B cell (primary cell): Measurements from ENCODE around the gene ANTXR1. TPM values are rescaled to one million over a fixed set of nuclear protein-coding genes. Genes with fewer than 3 reads are reported as not detected.

Experiments used
- ATAC-seq: fragments of 200-7000 bp; cut with Tn5 transposase; one replicate; pipeline ENCODE4 v1.10.0; 2021; ENCODE audit warnings: low read depth, mild to moderate bottlenecking, moderate number of reproducible peaks, moderate library complexity
- CTCF ChIA-PET: fragments of 350-600 bp; sonication (Branson Sonifier 250); formaldehyde crosslinking; loops from one replicate; lab custom pipeline; 2021; ENCODE audit warnings: antibody characterized with exemption, inconsistent platforms; lab: Charles Lee
- POLR2A ChIA-PET: fragments of 350-600 bp; sonication (Branson Sonifier 250); formaldehyde crosslinking; loops from one replicate; lab custom pipeline; 2021; ENCODE audit warnings: antibody characterized with exemption; lab: Charles Lee
- DNase-seq: peaks from one replicate; pipeline ENCODE4 v3.0.0; 2013
- H2AFZ ChIP-seq: 2 replicates; pipeline ENCODE4 v1.6.1; 2012; ENCODE audit warnings: mild to moderate bottlenecking, low read depth, low read length; ENCODE audit not compliant: insufficient read depth, poor library complexity, severe bottlenecking
- H3K27ac ChIP-seq, 2 donors: 1 replicate in 1 of 2; 2 replicates in 1 of 2; pipeline ENCODE4 v1.5.1; 2012 to 2013; ENCODE audit warnings: low read length in 2 of 2, mild to moderate bottlenecking in 2 of 2, moderate library complexity in 1 of 2
- H3K27me3 ChIP-seq, 4 experiments: fragments of 200-600 bp in 1 of 4; sonication (generic) in 1 of 4; replicated peaks in 1 of 4; 1 replicate in 2 of 4; 2 replicates in 2 of 4; pipeline versions ENCODE4 v1.6.1 to v1.7.0; 2013 to 2016; ENCODE audit warnings: low read length in 3 of 4, mild to moderate bottlenecking in 2 of 4, mixed read lengths in 1 of 4, moderate library complexity in 1 of 4; ENCODE audit not compliant: insufficient read depth in 4 of 4, control insufficient read depth in 3 of 4; ENCODE audit errors: control extremely low read depth in 1 of 4
- H3K36me3 ChIP-seq, 2 experiments: replicated peaks in 1 of 2; 1 replicate in 1 of 2; 2 replicates in 1 of 2; pipeline versions ENCODE4 v1.6.1 to v1.7.1; 2013; ENCODE audit warnings: low read length in 1 of 2; ENCODE audit not compliant: insufficient read depth in 2 of 2, control insufficient read depth in 1 of 2; ENCODE audit errors: control extremely low read depth in 1 of 2, extremely low read depth in 1 of 2
- H3K4me1 ChIP-seq, 2 donors: fragments of 200-600 bp in 1 of 2; sonication (generic) in 1 of 2; 1 replicate in 1 of 2; 2 replicates in 1 of 2; pipeline versions ENCODE4 v1.5.1 to v1.6.1; 2013 to 2017; ENCODE audit warnings: low read length in 2 of 2; ENCODE audit not compliant: control insufficient read depth in 2 of 2, insufficient read depth in 2 of 2
- H3K4me2 ChIP-seq: replicated peaks from 2 replicates; pipeline ENCODE3; 2012; ENCODE audit warnings: mild to moderate bottlenecking, low read depth, low read length; ENCODE audit not compliant: poor library complexity, severe bottlenecking
- H3K4me3 ChIP-seq, 5 experiments: fragments of 200-600 bp in 1 of 5; sonication (generic) in 1 of 5; 1 replicate in 3 of 5; 2 replicates in 2 of 5; pipeline versions ENCODE4 v1.5.1 to v1.7.0; 2011 to 2016; ENCODE audit warnings: low read length in 4 of 5, mild to moderate bottlenecking in 4 of 5, low read depth in 2 of 5, control low read depth in 1 of 5, moderate library complexity in 1 of 5; ENCODE audit not compliant: insufficient read depth in 1 of 5; ENCODE audit errors: control extremely low read depth in 1 of 5, extremely low read depth in 1 of 5
- H3K79me2 ChIP-seq: fragments of 200-600 bp; sonication (generic); one replicate; pipeline ENCODE4 v1.6.0; 2016; ENCODE audit warnings: low read length; ENCODE audit not compliant: control insufficient read depth, insufficient read depth
- H3K9ac ChIP-seq: fragments of 200-600 bp; sonication (generic); 2 replicates; pipeline ENCODE4 v1.6.1; 2017; ENCODE audit warnings: mild to moderate bottlenecking, low read length, moderate library complexity
- H3K9me3 ChIP-seq, 3 donors: one replicate each; pipeline versions ENCODE4 v1.6.1 to v1.7.1; 2013; ENCODE audit warnings: low read length in 2 of 3; ENCODE audit not compliant: control insufficient read depth in 2 of 3, insufficient read depth in 1 of 3; ENCODE audit errors: control extremely low read depth in 1 of 3
- H4K20me1 ChIP-seq: 2 replicates; pipeline ENCODE4 v1.6.0; 2012; ENCODE audit warnings: mild to moderate bottlenecking, low read length; ENCODE audit not compliant: insufficient read depth, control insufficient read depth, poor library complexity, severe bottlenecking
- H3K27ac Mint-ChIP-seq: one replicate; pipeline ENCODE4 v1.8.0; 2021; ENCODE audit warnings: mixed read lengths
- H3K27me3 Mint-ChIP-seq: one replicate; pipeline ENCODE4 v1.8.0; 2021; ENCODE audit warnings: mixed read lengths
- H3K4me1 Mint-ChIP-seq: one replicate; pipeline ENCODE4 v1.8.0; 2021; ENCODE audit warnings: mixed read lengths
- H3K4me3 Mint-ChIP-seq: one replicate; pipeline ENCODE4 v1.8.0; 2021; ENCODE audit warnings: mixed read lengths
- H3K9me3 Mint-ChIP-seq: one replicate; pipeline ENCODE4 v1.8.0; 2022; ENCODE audit warnings: mixed read lengths; ENCODE audit not compliant: insufficient read depth
- CTCF ChIP-seq: fragments of 200-600 bp; IDR thresholded peaks from one replicate; pipeline ENCODE4 v1.8.0; 2022; ENCODE audit warnings: antibody characterized with exemption, mild to moderate bottlenecking
- EZH2 ChIP-seq: IDR thresholded peaks from 2 replicates; pipeline ENCODE4 v1.6.1; 2012; ENCODE audit warnings: borderline replicate concordance, low read depth, mild to moderate bottlenecking, moderate library complexity, low read length; ENCODE audit not compliant: insufficient read depth, poor library complexity, severe bottlenecking
- WGBS: methylation state at CpG from one replicate; pipeline ENCODE4 v1.1.5; 2013; ENCODE audit warnings: missing lambda C conversion rate; ENCODE audit not compliant: insufficient coverage; 5-methylcytosine and 5-hydroxymethylcytosine counted together
- intact Hi-C: fragments of 100-400 bp; cut with micrococcal nuclease; formaldehyde crosslinking; loops from one replicate; pipeline ENCODE4 v1.10.0; 2022
- polyA plus RNA-seq: library from polyadenylated mRNA; depleted of rRNA; stranded (reverse); fragments of >200 nt; gene quantifications from 2 replicates; pipeline ENCODE4 v1.2.3, GENCODE V29; 2012
- total RNA-seq, 2 donors: library from RNA; stranded (reverse); fragments of 120-200 nt in 1 of 2; gene quantifications; 1 replicate in 1 of 2; 2 replicates in 1 of 2; pipeline versions ENCODE4 v1.2.3 to v1.2.4, GENCODE V29; 2013 to 2022

ANTXR1 gene
- total and polyA plus RNA-seq, 2 donors (not counting 1 experiment from before 2014, with no cell fraction given), result not detected

- intact Hi-C loops, result no loop called here
- no peaks in the 10 kb centered on the region for H3K9me3 Mint-ChIP-seq
- H2AFZ ChIP-seq, result no peak overlapping the region
- peaks cover 0 to 6% (median under 1%) of the 10 kb centered on the region in 4 experiments for H3K27me3 ChIP-seq
- DNase-seq (no peak), ATAC-seq (no peak)
- no peak overlapping the region for H3K9ac ChIP-seq
- peaks cover 19% of the 10 kb centered on the region for H3K27me3 Mint-ChIP-seq
- no peaks in the 10 kb centered on the region for H3K4me1 ChIP-seq
- H4K20me1 ChIP-seq, result no peaks in the 10 kb centered on the region
- H3K27ac Mint-ChIP-seq, result no peak overlapping the region
- H3K4me2 ChIP-seq, result no peak overlapping the region
- CTCF ChIA-PET, result no interaction called here
- no peak overlapping the region for H3K4me3 ChIP-seq
- no peaks in the 10 kb centered on the region for H3K9me3 ChIP-seq
- H3K4me1 Mint-ChIP-seq, result no peaks in the 10 kb centered on the region
- TF ChIP-seq EZH2 (no peak), CTCF (no peak)
- no peaks in the 10 kb centered on the region for H3K79me2 ChIP-seq
- no peaks in the 10 kb centered on the region for H3K36me3 ChIP-seq
- WGBS, result 90% methylated on average over 2 of the region's 2 CpGs
- no peak overlapping the region for H3K27ac ChIP-seq
- H3K4me3 Mint-ChIP-seq, result no peak overlapping the region
- POLR2A ChIA-PET, result no interaction called here
These were observed 170.7 kb downstream of the ANTXR1 start for GRCh38 chr2:69183659-69184058.

GRCh38 chr2:69184224-69184623, 171.2 kb downstream of the ANTXR1 start:
- intact Hi-C loops, result no loop called here
- Histone ChIP-seq H4K20me1 (no peaks in the 10 kb centered on the region), H3K4me1 (no peaks in the 10 kb centered on the region), H3K27me3 (peaks cover 0 to 4% (median under 1%) of the 10 kb centered on the region in 4 experiments), H3K36me3 (no peaks in the 10 kb centered on the region), H3K79me2 (no peaks in the 10 kb centered on the region), H3K9ac (no peak overlapping the region), H3K4me2 (no peak overlapping the region), H3K27ac (no peak overlapping the region), H3K4me3 (no peak overlapping the region), H3K9me3 (no peaks in the 10 kb centered on the region), H2AFZ (no peak overlapping the region)
- Mint-ChIP-seq H3K4me3 (no peak overlapping the region), H3K9me3 (no peaks in the 10 kb centered on the region), H3K4me1 (no peaks in the 10 kb centered on the region), H3K27ac (no peak overlapping the region), H3K27me3 (peaks cover 19% of the 10 kb centered on the region)
- CTCF ChIA-PET, result no interaction called here
- no peak for ATAC-seq
- POLR2A ChIA-PET, result no interaction called here
- no peak for DNase-seq
- 90% methylated on average over 4 of the region's 5 CpGs for WGBS
- TF ChIP-seq CTCF, result no peak
- no peak for TF ChIP-seq EZH2
